Heart left ventricle (tissue), 16 donors: Measurements from ENCODE around the gene CACTIN. TPM values are rescaled to one million over a fixed set of nuclear protein-coding genes. Genes with fewer than 3 reads are reported as not detected.
A peak's percentile ranks its signal among the peaks of the same experiment; 100 is the strongest.
"Not testable (repeated sequence)": the region's sequence is repeated elsewhere in the genome, so short reads cannot be mapped to it uniquely, and the experiment has no call there.

Source experiments
- ATAC-seq, 4 donors: fragments of 200-7000 bp; cut with Tn5 transposase; one replicate each; pipeline ENCODE4 v1.9.1; 2020 to 2022; ENCODE audit warnings: moderate library complexity in 4 of 4, mild to moderate bottlenecking in 3 of 4, moderate number of reproducible peaks in 1 of 4
- DNase-seq, 5 donors: peaks; one replicate each; pipeline ENCODE4 v3.0.0-alpha.2; 2020
- H3K27ac ChIP-seq, 12 donors: fragments of 200-600 bp; sonication (generic) in 4 of 12; one replicate each; pipeline versions ENCODE4 v1.5.0 to v1.8.0; 2016 to 2022; ENCODE audit warnings: mild to moderate bottlenecking in 2 of 12
- H3K27me3 ChIP-seq, 9 donors: fragments of 200-600 bp; sonication (generic) in 2 of 9; one replicate each; pipeline versions ENCODE4 v1.5.1 to v1.8.0; 2016 to 2022; ENCODE audit warnings: mild to moderate bottlenecking in 3 of 9
- H3K36me3 ChIP-seq, 9 donors: fragments of 200-600 bp; sonication (generic) in 2 of 9; one replicate each; pipeline versions ENCODE4 v1.5.0 to v1.8.0; 2018 to 2022; ENCODE audit warnings: mild to moderate bottlenecking in 2 of 9
- H3K4me1 ChIP-seq, 12 donors: fragments of 200-600 bp; sonication (generic) in 4 of 12; one replicate each; pipeline versions ENCODE4 v1.5.0 to v1.8.0; 2016 to 2022; ENCODE audit warnings: mild to moderate bottlenecking in 3 of 12
- H3K4me3 ChIP-seq, 12 donors: fragments of 200-600 bp; sonication (generic) in 4 of 12; one replicate each; pipeline versions ENCODE4 v1.5.0 to v1.8.0; 2017 to 2022; ENCODE audit warnings: mild to moderate bottlenecking in 9 of 12, moderate library complexity in 4 of 12
- H3K9me3 ChIP-seq, 12 donors: fragments of 200-600 bp; sonication (generic) in 4 of 12; one replicate each; pipeline versions ENCODE4 v1.5.0 to v1.8.0; 2016 to 2022; ENCODE audit warnings: mild to moderate bottlenecking in 1 of 12
- CTCF ChIP-seq, 12 donors: fragments of 200-600 bp; sonication (generic) in 4 of 12; IDR thresholded peaks; one replicate each; pipeline versions ENCODE4 v1.5.0 to v1.8.0; 2018 to 2022; ENCODE audit warnings: antibody characterized with exemption in 12 of 12, mild to moderate bottlenecking in 5 of 12
- POLR2A ChIP-seq, 2 donors: fragments of 450-650 bp; IDR thresholded peaks; one replicate each; pipeline ENCODE4 v1.6.1; 2017; ENCODE audit warnings: antibody characterized with exemption in 2 of 2, mild to moderate bottlenecking in 2 of 2, moderate library complexity in 2 of 2
- WGBS, 4 donors: extraction: QIAGEN DNeasy Blood & Tissue Kit in 2 of 4; methylation state at CpG; one replicate each; pipeline versions ENCODE4 v1.1.5 to v1.1.7; 2013 to 2018; 5-methylcytosine and 5-hydroxymethylcytosine counted together
- intact Hi-C, 10 donors: fragments of 100-400 bp; cut with DNase I; formaldehyde crosslinking; loops; one replicate each; pipeline versions ENCODE4 v1.11.1 to v1.14.2; 2022
- polyA plus RNA-seq, 2 donors: library from polyadenylated mRNA; stranded (reverse); fragments of 200-250 nt; gene quantifications; one replicate each; pipeline ENCODE4 v1.2.3, GENCODE V29; 2013
- total RNA-seq, 9 donors: library from RNA; depleted of rRNA in 2 of 9; stranded (reverse); fragments of >200 nt in 2 of 9; fragmentation: NEBNext Ultra II Directional in 3 of 9; extraction: Animal tissue kit (Norgen Biotek cat#: 25700) in 3 of 9; gene quantifications; one replicate each; pipeline versions ENCODE4 v1.1.0 to v1.2.4, GENCODE V29; 2016 to 2023
- donor health status: ischemic (EF 13 %, LVEDD 7.1; RV severe dilation, severe dysfunction).
- donor health status: healthy with polysubstance abuse.
- donor health status: DM: no; HTN: yes; CAD: no.
- donor health status: DM: no; HTN: no; CAD: no.
- donor health status: ischemic (EF 25% LVEDD 6.9; RV normal size, moderate dysfunction).
- donor health status: ischemic (EF 25% LVEDD 5.7; RV mildly dilated, moderate dysfunction).
- donor health status: healthy.
- donor health status: DM: yes; HTN: yes; CAD: no.
- donor health status: ischemic (EF 35%, LVEDD 5.7; RV mildly dilated, moderate dysfunction).
- donor health status: nonischemic (EF 11% LVEDD 7.7; RV severe dilation, severe dysfunction).
- donor health status: DM: yes; HTN: yes; CAD: no.
- donor health status: PGD.
- donor health status: ischemic (EF 29% LVEDD 5.4; RV normal size, mild dysfunction).
- donor health status: nonischemic (EF 23%, LVEDD 6.1; RV moderate dilation, normal function).

The CACTIN gene
- total and polyA plus RNA-seq, 11 donors = 9.8 to 23.4 (median 14.1) TPM

GRCh38 chr19:3570606-3571011 lies 56.0 kb downstream of the CACTIN start:
- Histone ChIP-seq H3K27me3 (no peaks in the 10 kb centered on the region), H3K36me3 (peaks cover 0 to 9% (median 0%) of the 10 kb centered on the region in 9 donors), H3K4me1 (peaks cover 0 to 26% (median 13%) of the 10 kb centered on the region in 12 donors), H3K27ac (no peak overlapping the region), H3K4me3 (no peak overlapping the region), H3K9me3 (no peaks in the 10 kb centered on the region)
- WGBS, 4 donors = 78 to 82% (median 80%) methylated on average over 7 of the region's 7 CpGs
- intact Hi-C loops = loop anchor here in 1 of 10 donors (5.0 kb wide), 1 partner anchor 47 kb away; no protein-coding TSS in a partner anchor
- DNase-seq = no peak
- ATAC-seq = no peak
- no peak for TF ChIP-seq POLR2A (IDR thresholded peaks at IDR 0.05)
- no peak for TF ChIP-seq CTCF (IDR thresholded peaks at IDR 0.05)

GRCh38 chr19:3570042-3570441 lies 56.5 kb downstream of the CACTIN start:
- intact Hi-C loops = loop anchor here in 1 of 10 donors (5.0 kb wide), 1 partner anchor 47 kb away; no protein-coding TSS in a partner anchor
- ATAC-seq, H3K4me3 ChIP-seq, H3K36me3 ChIP-seq, H3K9me3 ChIP-seq, H3K27me3 ChIP-seq, H3K27ac ChIP-seq, DNase-seq: not testable (repeated sequence)
- H3K4me1 ChIP-seq = peaks cover 0 to 20% (median 13%) of the 10 kb centered on the region in 12 donors
- 88 to 93% (median 89%) methylated on average over 11 of the region's 11 CpGs for WGBS, 4 donors

GRCh38 chr19:3565139-3565538 lies 61.5 kb downstream of the CACTIN start:
- DNase-seq (no peak), ATAC-seq (no peak)
- 91 to 92% (median 91%) methylated on average over 19 of the region's 19 CpGs for WGBS, 4 donors

GRCh38 chr19:3563709-3564524 lies 62.7 kb downstream of the CACTIN start:
- ATAC-seq = peak in 1 of 4 donors; percentile 24

More at GRCh38 chr19:3565139-3565538, 61.5 kb downstream of the CACTIN start:
- TF ChIP-seq CTCF (IDR thresholded peaks at IDR 0.05) (no peak), POLR2A (IDR thresholded peaks at IDR 0.05) (no peak)
- H3K9me3 ChIP-seq = no peaks in the 10 kb centered on the region
- no peak overlapping the region for H3K4me3 ChIP-seq
- H3K27me3 ChIP-seq = no peaks in the 10 kb centered on the region
- no peak overlapping the region for H3K27ac ChIP-seq
- intact Hi-C loops = no loop called here
- peaks cover 0 to 6% (median 0%) of the 10 kb centered on the region in 12 donors for H3K4me1 ChIP-seq
- H3K36me3 ChIP-seq = no peaks in the 10 kb centered on the region

More at GRCh38 chr19:3563709-3564524, 62.7 kb downstream of the CACTIN start:
- WGBS, 4 donors = 64 to 79% (median 70%) methylated on average over 14 to 17 of the region's 17 CpGs
- Histone ChIP-seq H3K4me1 (peaks cover 0 to 6% (median 0%) of the 10 kb centered on the region in 12 donors), H3K4me3 (no peak overlapping the region), H3K27ac (no peak overlapping the region), H3K27me3 (no peaks in the 10 kb centered on the region), H3K36me3 (no peaks in the 10 kb centered on the region), H3K9me3 (no peaks in the 10 kb centered on the region)
- no peak for TF ChIP-seq POLR2A (IDR thresholded peaks at IDR 0.05)
- TF ChIP-seq CTCF (IDR thresholded peaks at IDR 0.05) = no peak
- intact Hi-C loops = no loop called here
- no peak for DNase-seq

Other genes starting within 250 kb of the CACTIN start
- not detected for gene SMIM24, start 146.3 kb downstream of the CACTIN start, total RNA-seq
- under 1 TPM in 1 of 2 donors, not detected in 1; 0.15 TPM for gene SMIM24, start 146.3 kb downstream of the CACTIN start, polyA plus RNA-seq
- gene SMIM44, start 143.3 kb downstream of the CACTIN start, total RNA-seq = not detected
- gene SMIM44, start 143.3 kb downstream of the CACTIN start, polyA plus RNA-seq = not detected
- 10 to 100 TPM in 5 of 9 donors, 1 to 10 TPM in 4; 7.4 to 32.3 (median 10.1) TPM for gene DOHH, start 126.1 kb downstream of the CACTIN start, total RNA-seq
- gene DOHH, start 126.1 kb downstream of the CACTIN start, polyA plus RNA-seq = 10 to 100 TPM; 17.9 to 34.3 TPM
- 10 to 100 TPM; 15.4 to 41.0 (median 26.4) TPM for gene FZR1, start 120.5 kb downstream of the CACTIN start, total RNA-seq
- 10 to 100 TPM; 13.9 to 23.5 TPM for gene FZR1, start 120.5 kb downstream of the CACTIN start, polyA plus RNA-seq
- gene TEKTIP1, start 87.6 kb downstream of the CACTIN start, total RNA-seq = 1 to 10 TPM in 3 of 9 donors, under 1 TPM in 3, not detected in 3; 0.63 to 1.8 (median 0.93) TPM
- not detected for gene TEKTIP1, start 87.6 kb downstream of the CACTIN start, polyA plus RNA-seq
- 10 to 100 TPM; 15.7 to 62.8 (median 23.4) TPM for gene MFSD12, start 69.2 kb downstream of the CACTIN start, total RNA-seq
- 10 to 100 TPM; 19.0 to 51.8 TPM for gene MFSD12, start 69.2 kb downstream of the CACTIN start, polyA plus RNA-seq
- gene HMG20B, start 53.8 kb downstream of the CACTIN start, total RNA-seq = 10 to 100 TPM; 24.8 to 65.6 (median 35.4) TPM
- 10 to 100 TPM; 48.8 to 68.6 TPM for gene HMG20B, start 53.8 kb downstream of the CACTIN start, polyA plus RNA-seq
- gene GIPC3, start 41.3 kb downstream of the CACTIN start, total RNA-seq = 1 to 10 TPM in 8 of 9 donors, under 1 TPM in 1; 1.00 to 3.3 (median 2.1) TPM
- gene GIPC3, start 41.3 kb downstream of the CACTIN start, polyA plus RNA-seq = 1 to 10 TPM; 1.2 TPM
- gene TBXA2R, start 19.9 kb downstream of the CACTIN start, total RNA-seq = 1 to 10 TPM; 2.4 to 5.1 (median 2.9) TPM
- gene TBXA2R, start 19.9 kb downstream of the CACTIN start, polyA plus RNA-seq = 1 to 10 TPM; 1.9 to 2.2 TPM
- gene PIP5K1C, start 73.7 kb upstream of the CACTIN start, total RNA-seq = 10 to 100 TPM; 27.8 to 56.6 (median 38.2) TPM
- gene PIP5K1C, start 73.7 kb upstream of the CACTIN start, polyA plus RNA-seq = 10 to 100 TPM; 23.9 to 31.0 TPM
- gene TJP3, start 81.6 kb upstream of the CACTIN start, total RNA-seq = under 1 TPM in 2 of 9 donors, not detected in 7; 0.41 to 0.48 TPM
- gene TJP3, start 81.6 kb upstream of the CACTIN start, polyA plus RNA-seq = under 1 TPM in 1 of 2 donors, not detected in 1; 0.06 TPM
- 10 to 100 TPM in 6 of 9 donors, 1 to 10 TPM in 3; 8.8 to 28.7 (median 13.8) TPM for gene APBA3, start 134.9 kb upstream of the CACTIN start, total RNA-seq
- 10 to 100 TPM; 11.6 to 22.1 TPM for gene APBA3, start 134.9 kb upstream of the CACTIN start, polyA plus RNA-seq
- 10 to 100 TPM; 58.9 to 96.9 (median 69.1) TPM for gene MRPL54, start 135.9 kb upstream of the CACTIN start, total RNA-seq
- gene MRPL54, start 135.9 kb upstream of the CACTIN start, polyA plus RNA-seq = 100 to 1,000 TPM in 1 of 2 donors, 10 to 100 TPM in 1; 76.8 to 153 TPM
- not detected for gene RAX2, start 145.4 kb upstream of the CACTIN start, total RNA-seq
- gene RAX2, start 145.4 kb upstream of the CACTIN start, polyA plus RNA-seq = not detected
- 1 to 10 TPM in 4 of 9 donors, under 1 TPM in 5; 0.20 to 8.9 (median 0.70) TPM for gene MATK, start 159.6 kb upstream of the CACTIN start, total RNA-seq
- under 1 TPM; 0.57 to 1.00 TPM for gene MATK, start 159.6 kb upstream of the CACTIN start, polyA plus RNA-seq
- under 1 TPM in 1 of 9 donors, not detected in 8; 0.16 TPM for gene ZFR2, start 242.2 kb upstream of the CACTIN start, total RNA-seq
- under 1 TPM in 1 of 2 donors, not detected in 1; 0.08 TPM for gene ZFR2, start 242.2 kb upstream of the CACTIN start, polyA plus RNA-seq